Measurements from ENCODE around the gene NFIC. TPM values are rescaled to one million over a fixed set of nuclear protein-coding genes. Genes with fewer than 3 reads are reported as not detected.

Gene NFIC
- total RNA-seq, 2 donors from 2014 or later: 42.0 to 71.3 TPM

- Histone ChIP-seq H3K27me3 (no peaks in the 10 kb centered on the region), H3K9me3 (no peaks in the 10 kb centered on the region), H3K36me3 (no peaks in the 10 kb centered on the region), H3K4me1 (no peaks in the 10 kb centered on the region), H3K27ac (no peak overlapping the region), H3K9ac (ENCODE audit: low read depth in 2 of 2, low read length in 2 of 2) (no peak overlapping the region), H3K4me3 (no peak overlapping the region)
- intact Hi-C loops (cut with DNase I): no loop called here
- DNase-seq: no peak
- no peak for TF ChIP-seq CTCF (IDR thresholded peaks at IDR 0.05)
These were observed 98.3 kb downstream of the NFIC start for GRCh38 chr19:3464587-3465235.

- Histone ChIP-seq H3K4me3 (no peak overlapping the region), H3K9me3 (no peaks in the 10 kb centered on the region), H3K4me1 (no peaks in the 10 kb centered on the region), H3K9ac (ENCODE audit: low read depth in 2 of 2, low read length in 2 of 2) (no peak overlapping the region), H3K27ac (no peak overlapping the region), H3K27me3 (no peaks in the 10 kb centered on the region), H3K36me3 (no peaks in the 10 kb centered on the region)
- TF ChIP-seq CTCF (IDR thresholded peaks at IDR 0.05): no peak
- DNase-seq: no peak
- intact Hi-C loops (cut with DNase I): no loop called here
These were observed 99.2 kb downstream of the NFIC start for GRCh38 chr19:3465552-3465951.

- no peaks in the 10 kb centered on the region for H3K36me3 ChIP-seq
- no peak for TF ChIP-seq CTCF (IDR thresholded peaks at IDR 0.05)
These were observed 100.3 kb downstream of the NFIC start for GRCh38 chr19:3466635-3467034.

GRCh38 chr19:3467437-3468198 lies 101.2 kb downstream of the NFIC start:
- DNase-seq: no peak
- Histone ChIP-seq H3K4me3 (no peak overlapping the region), H3K4me1 (no peaks in the 10 kb centered on the region), H3K27ac (no peak overlapping the region), H3K9ac (ENCODE audit: low read depth in 2 of 2, low read length in 2 of 2) (no peak overlapping the region), H3K9me3 (no peaks in the 10 kb centered on the region), H3K27me3 (no peaks in the 10 kb centered on the region), H3K36me3 (no peaks in the 10 kb centered on the region)
- intact Hi-C loops (cut with DNase I): no loop called here
- no peak for TF ChIP-seq CTCF (IDR thresholded peaks at IDR 0.05)

More at GRCh38 chr19:3466635-3467034, 100.3 kb downstream of the NFIC start:
- H3K9me3 ChIP-seq: no peaks in the 10 kb centered on the region
- no peak for DNase-seq
- intact Hi-C loops (cut with DNase I): no loop called here
- H3K27ac ChIP-seq: no peak overlapping the region
- H3K4me3 ChIP-seq: no peak overlapping the region
- no peak overlapping the region for H3K9ac ChIP-seq (ENCODE audit: low read depth in 2 of 2, low read length in 2 of 2)
- no peaks in the 10 kb centered on the region for H3K27me3 ChIP-seq
- no peaks in the 10 kb centered on the region for H3K4me1 ChIP-seq

- intact Hi-C loops (cut with DNase I): no loop called here
- Histone ChIP-seq H3K27me3 (no peaks in the 10 kb centered on the region), H3K4me1 (no peaks in the 10 kb centered on the region), H3K9me3 (no peaks in the 10 kb centered on the region), H3K9ac (ENCODE audit: low read depth in 2 of 2, low read length in 2 of 2) (no peak overlapping the region), H3K36me3 (no peaks in the 10 kb centered on the region), H3K27ac (no peak overlapping the region), H3K4me3 (no peak overlapping the region)
- no peak for DNase-seq
- no peak for TF ChIP-seq CTCF (IDR thresholded peaks at IDR 0.05)
These were observed 101.8 kb downstream of the NFIC start for GRCh38 chr19:3468211-3468610.

Measured in colonic mucosa (tissue), 4 donors.